ENCODE measurements around the gene DDI2. TPM values are rescaled to one million over a fixed set of nuclear protein-coding genes. Genes with fewer than 3 reads are reported as not detected.

The DDI2 gene
- total and polyA plus RNA-seq, 10 of the 15 experiments (the other 5 are each of a cell fraction or from before 2014, with no cell fraction given): 3.3 to 33.1 (median 11.6) TPM

GRCh38 chr1:15621975-15622374 is 4.7 kb downstream of the DDI2 start:
- Histone ChIP-seq H3K9ac (ENCODE audit: control insufficient read depth, insufficient read depth, low read length) (no peak overlapping the region), H3K4me3 (no peak overlapping the region), H4K20me1 (ENCODE audit: control insufficient read depth, insufficient read depth) (no peaks in the 10 kb centered on the region), H3K4me1 (ENCODE audit: control insufficient read depth, insufficient read depth, low read length) (peaks cover 18% of the 10 kb centered on the region), H3K27me3 (replicated peaks in 1 of 2; ENCODE audit: control insufficient read depth in 2 of 2, insufficient read depth in 2 of 2, low read length in 1 of 2) (no peaks in the 10 kb centered on the region), H3K27ac (ENCODE audit: control insufficient read depth, insufficient read depth) (no peak overlapping the region), H3K9me3 (replicated peaks; ENCODE audit: control insufficient read depth, insufficient read depth, low read length) (no peaks in the 10 kb centered on the region), H3K79me2 (ENCODE audit: control insufficient read depth, insufficient read depth, low read length) (peaks cover 82% of the 10 kb centered on the region), H3K4me2 (ENCODE audit: control insufficient read depth, insufficient read depth) (no peak overlapping the region), H3K36me3 (ENCODE audit: control insufficient read depth in 2 of 2, insufficient read depth in 2 of 2, low read length in 1 of 2) (no peaks in the 10 kb centered on the region; a peak in 1 of 4 replicates), H2AFZ (ENCODE audit: control insufficient read depth, low read depth, low read length) (no peak overlapping the region)
- ChIA-PET CTCF (interaction anchor here (1.0 to 1.7 kb wide), 2 partner anchors 8 to 32 kb away, joined by 3 to 11 read pairs; no protein-coding TSS in a partner anchor), POLR2A (interaction anchor here (0.5 to 1.0 kb wide), 4 partner anchors 38 to 754 kb away, joined by 3 to 4 read pairs (median 3); no protein-coding TSS in a partner anchor), SMC1A (ENCODE audit: uncharacterized antibody, unreplicated experiment) (interaction anchor here (0.7 to 1.3 kb wide), 5 partner anchors 9 to 165 kb away, joined by 3 to 5 read pairs (median 3); no protein-coding TSS in a partner anchor), RAD21 (ENCODE audit: unreplicated experiment) (interaction anchor here (1.0 kb wide), 2 partner anchors 14 to 75 kb away, joined by 3 read pairs; no protein-coding TSS in a partner anchor)
- DNase-seq (ENCODE audit: low read depth, low spot score) (no peak), ATAC-seq (no peak), FAIRE-seq (no peak)
- no TSS peak for BruUV-seq (replicated peaks)
- in situ Hi-C loops (cut with MboI) (no loop called here), intact Hi-C loops (cut with micrococcal nuclease; ENCODE audit: unreplicated experiment) (no loop called here)
- 83% methylated on average over 4 of the region's 5 CpGs for WGBS (ENCODE audit: insufficient coverage, insufficient replicate concordance, low lambda C conversion rate, missing lambda C conversion rate)
- no peak for TF ChIP-seq ZNF687 (IDR thresholded peaks at IDR 0.05)
- no peak for TF ChIP-seq IRF5 (IDR thresholded peaks at IDR 0.05; ENCODE audit: borderline replicate concordance)
- TF ChIP-seq BCLAF1 (IDR thresholded peaks at IDR 0.05): no peak
- TF ChIP-seq RCOR1 (conservative IDR thresholded peaks at IDR 0.05; ENCODE audit: low read depth, low read length): no peak
- TF ChIP-seq ZNF217 (IDR thresholded peaks at IDR 0.05): no peak
- no peak for TF ChIP-seq BACH1 (IDR thresholded peaks at IDR 0.05; ENCODE audit: borderline replicate concordance)
- TF ChIP-seq SRF (IDR thresholded peaks at IDR 0.05; ENCODE audit: low read depth in 2 of 2, low read length in 2 of 2): no peak
- TF ChIP-seq RAD51 (IDR thresholded peaks at IDR 0.05): no peak
- no peak for TF ChIP-seq ATF3 (IDR thresholded peaks at IDR 0.05; ENCODE audit: borderline replicate concordance, extremely low read depth, low read depth, low read length)
- TF ChIP-seq ZNF592 (IDR thresholded peaks at IDR 0.05): no peak

Data from GM12878 (cell line).